WI38 (cell line): Measurements from ENCODE around the gene LGALS7.
"Not testable (repeated sequence)": the region's sequence is repeated elsewhere in the genome, so short reads cannot be mapped to it uniquely, and the experiment has no call there.

Source experiments
- H3K4me3 ChIP-seq: 2 replicates; pipeline ENCODE4 v1.5.1; 2011; ENCODE audit warnings: low read depth, mild to moderate bottlenecking, control low read depth, low read length
- CTCF ChIP-seq: IDR thresholded peaks from 2 replicates; pipeline ENCODE4 v1.5.1; 2012; ENCODE audit warnings: low read depth, mild to moderate bottlenecking, control low read depth, low read length

The LGALS7 gene

GRCh38 chr19:38805180-38805579, 31.9 kb upstream of the LGALS7 start:
- no peak overlapping the region for H3K4me3 ChIP-seq
- TF ChIP-seq CTCF = no peak

- no peak for TF ChIP-seq CTCF
- H3K4me3 ChIP-seq = no peak overlapping the region
Measured at GRCh38 chr19:38803543-38803942, 30.2 kb upstream of the LGALS7 start.

GRCh38 chr19:38801359-38802095, 28.2 kb upstream of the LGALS7 start:
- no peak for TF ChIP-seq CTCF
- no peak overlapping the region for H3K4me3 ChIP-seq

GRCh38 chr19:38800577-38801347, 27.4 kb upstream of the LGALS7 start:
- H3K4me3 ChIP-seq = no peak overlapping the region
- TF ChIP-seq CTCF = no peak

- TF ChIP-seq CTCF = no peak
- no peak overlapping the region for H3K4me3 ChIP-seq
Measured at GRCh38 chr19:38799104-38799503, 25.8 kb upstream of the LGALS7 start.

- H3K4me3 ChIP-seq = not testable (repeated sequence)
Measured at GRCh38 chr19:38797781-38798180, 24.5 kb upstream of the LGALS7 start.

DNA sequence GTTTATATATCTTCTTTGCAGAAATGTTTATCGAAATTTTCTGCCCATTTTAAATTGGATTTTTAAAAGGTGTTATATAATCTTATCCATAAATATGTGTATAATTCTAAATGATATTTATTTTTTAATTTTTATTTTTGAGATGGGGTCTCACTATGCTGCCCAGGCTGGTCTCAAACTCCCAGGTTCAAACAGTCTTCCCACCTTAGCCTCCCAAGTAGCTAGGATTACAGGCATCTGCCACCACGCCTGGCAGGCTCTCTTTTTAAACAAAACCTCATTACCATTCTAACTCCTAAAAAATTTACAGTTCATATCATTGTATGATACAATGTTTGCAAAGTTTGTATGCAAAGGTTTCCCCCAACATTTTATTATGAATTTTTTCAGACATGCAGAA, 22.8 kb upstream of the LGALS7 start:
- no peak for TF ChIP-seq CTCF

GRCh38 chr19:38795549-38795948, 22.2 kb upstream of the LGALS7 start:
- H3K4me3 ChIP-seq = no peak overlapping the region
- no peak for TF ChIP-seq CTCF

More for the DNA sequence above, 22.8 kb upstream of the LGALS7 start:
- H3K4me3 ChIP-seq = no peak overlapping the region
